Measurements from ENCODE around the gene WNT5A. TPM values are rescaled to one million over a fixed set of nuclear protein-coding genes. Genes with fewer than 3 reads are reported as not detected.

The WNT5A gene
- total RNA-seq, 1 donor = 145 TPM

GRCh38 chr3:55512571-55513343 lies 25.7 kb upstream of the WNT5A start:
- Histone ChIP-seq H3K4me2 (ENCODE audit: insufficient read depth, low read length) (peak overlapping the region; percentile 69), H3K4me3 (ENCODE audit: insufficient read depth, low read length) (no peak overlapping the region), H3K4me1 (ENCODE audit: insufficient read depth, low read length) (peaks cover 18% of the 10 kb centered on the region), H3K79me2 (ENCODE audit: insufficient read depth, low read length) (no peaks in the 10 kb centered on the region), H3K27me3 (ENCODE audit: insufficient read depth, low read length) (no peaks in the 10 kb centered on the region), H3K27ac (ENCODE audit: low read depth, low read length) (peak overlapping the region; percentile 46), H4K20me1 (ENCODE audit: insufficient read depth, low read length) (no peaks in the 10 kb centered on the region), H3K9me3 (ENCODE audit: low read depth, low read length) (no peaks in the 10 kb centered on the region), H3K36me3 (ENCODE audit: insufficient read depth, low read length) (no peaks in the 10 kb centered on the region), H2AFZ (ENCODE audit: low read length) (peak overlapping the region; percentile 37)
- no peak for DNase-seq (ENCODE audit: insufficient read length, low spot score, missing footprints)
- TF ChIP-seq CTCF (IDR thresholded peaks at IDR 0.05; ENCODE audit: extremely low read depth, low read depth, low read length) = no peak

- Histone ChIP-seq H3K27me3 (ENCODE audit: insufficient read depth, low read length) (no peaks in the 10 kb centered on the region), H3K27ac (ENCODE audit: low read depth, low read length) (peak overlapping the region; percentile 2), H3K36me3 (ENCODE audit: insufficient read depth, low read length) (no peaks in the 10 kb centered on the region), H3K4me2 (ENCODE audit: insufficient read depth, low read length) (peak overlapping the region; percentile 69), H3K79me2 (ENCODE audit: insufficient read depth, low read length) (no peaks in the 10 kb centered on the region), H3K4me3 (ENCODE audit: insufficient read depth, low read length) (peak overlapping the region; percentile 20), H4K20me1 (ENCODE audit: insufficient read depth, low read length) (no peaks in the 10 kb centered on the region), H3K9me3 (ENCODE audit: low read depth, low read length) (no peaks in the 10 kb centered on the region), H2AFZ (ENCODE audit: low read length) (no peak overlapping the region), H3K4me1 (ENCODE audit: insufficient read depth, low read length) (peaks cover 18% of the 10 kb centered on the region)
- no peak for TF ChIP-seq CTCF (IDR thresholded peaks at IDR 0.05; ENCODE audit: extremely low read depth, low read depth, low read length)
- DNase-seq (ENCODE audit: insufficient read length, low spot score, missing footprints) = no peak
Observed at GRCh38 chr3:55511895-55512570, 24.9 kb upstream of the WNT5A start.

GRCh38 chr3:55508335-55508734 lies 21.2 kb upstream of the WNT5A start:
- Histone ChIP-seq H3K36me3 (ENCODE audit: insufficient read depth, low read length) (no peaks in the 10 kb centered on the region), H2AFZ (ENCODE audit: low read length) (no peak overlapping the region), H3K27ac (ENCODE audit: low read depth, low read length) (no peak overlapping the region), H4K20me1 (ENCODE audit: insufficient read depth, low read length) (no peaks in the 10 kb centered on the region), H3K4me1 (ENCODE audit: insufficient read depth, low read length) (peaks cover 18% of the 10 kb centered on the region), H3K4me3 (ENCODE audit: insufficient read depth, low read length) (no peak overlapping the region), H3K9me3 (ENCODE audit: low read depth, low read length) (no peaks in the 10 kb centered on the region), H3K27me3 (ENCODE audit: insufficient read depth, low read length) (no peaks in the 10 kb centered on the region), H3K79me2 (ENCODE audit: insufficient read depth, low read length) (no peaks in the 10 kb centered on the region), H3K4me2 (ENCODE audit: insufficient read depth, low read length) (no peak overlapping the region)
- no peak for DNase-seq (ENCODE audit: insufficient read length, low spot score, missing footprints)
- no peak for TF ChIP-seq CTCF (IDR thresholded peaks at IDR 0.05; ENCODE audit: extremely low read depth, low read depth, low read length)

GRCh38 chr3:55507808-55508207 lies 20.7 kb upstream of the WNT5A start:
- no peaks in the 10 kb centered on the region for H4K20me1 ChIP-seq (ENCODE audit: insufficient read depth, low read length)
- H3K4me3 ChIP-seq (ENCODE audit: insufficient read depth, low read length) = no peak overlapping the region
- H3K27ac ChIP-seq (ENCODE audit: low read depth, low read length) = no peak overlapping the region
- peaks cover 14% of the 10 kb centered on the region for H3K4me1 ChIP-seq (ENCODE audit: insufficient read depth, low read length)
- no peaks in the 10 kb centered on the region for H3K9me3 ChIP-seq (ENCODE audit: low read depth, low read length)
- no peak overlapping the region for H2AFZ ChIP-seq (ENCODE audit: low read length)
- H3K79me2 ChIP-seq (ENCODE audit: insufficient read depth, low read length) = no peaks in the 10 kb centered on the region
- H3K36me3 ChIP-seq (ENCODE audit: insufficient read depth, low read length) = no peaks in the 10 kb centered on the region
- TF ChIP-seq CTCF (IDR thresholded peaks at IDR 0.05; ENCODE audit: extremely low read depth, low read depth, low read length) = no peak
- no peaks in the 10 kb centered on the region for H3K27me3 ChIP-seq (ENCODE audit: insufficient read depth, low read length)
- H3K4me2 ChIP-seq (ENCODE audit: insufficient read depth, low read length) = no peak overlapping the region
- no peak for DNase-seq (ENCODE audit: insufficient read length, low spot score, missing footprints)

Data from osteoblast (primary cell).